ENCODE data around the gene RAB3IP.
"Not testable (repeated sequence)": the region's sequence is repeated elsewhere in the genome, so short reads cannot be mapped to it uniquely, and the experiment has no call there.

Gene RAB3IP

GRCh38 chr12:69837657-69838415 is 99.2 kb downstream of the RAB3IP start:
- no peak for DNase-seq

GRCh38 chr12:69840727-69841126 is 102.1 kb downstream of the RAB3IP start:
- DNase-seq = no peak

- DNase-seq = no peak
Measured at GRCh38 chr12:69843608-69844007, 104.9 kb downstream of the RAB3IP start.

GRCh38 chr12:69844416-69844815 is 105.8 kb downstream of the RAB3IP start:
- no peak for DNase-seq

GRCh38 chr12:69844836-69845235 is 106.2 kb downstream of the RAB3IP start:
- DNase-seq = no peak

- no peak for DNase-seq
Measured at GRCh38 chr12:69846976-69847375, 108.3 kb downstream of the RAB3IP start.

- DNase-seq = no peak
Measured at GRCh38 chr12:69851976-69852375, 113.3 kb downstream of the RAB3IP start.

- not testable (repeated sequence) for DNase-seq
Measured at GRCh38 chr12:69853176-69853961, 114.7 kb downstream of the RAB3IP start.

- DNase-seq = no peak
Measured at GRCh38 chr12:69866698-69867097, 128.0 kb downstream of the RAB3IP start.

GRCh38 chr12:69868695-69869094 is 130.0 kb downstream of the RAB3IP start:
- no peak for DNase-seq

GRCh38 chr12:69872804-69873203 is 134.1 kb downstream of the RAB3IP start:
- DNase-seq = no peak

Data from CD4-positive, alpha-beta T cell treated with Interleukin-1 beta for 1 hour (primary cell).